ENCODE data around the gene OR8G1. TPM values are rescaled to one million over a fixed set of nuclear protein-coding genes. Genes with fewer than 3 reads are reported as not detected.

OR8G1 gene
- total RNA-seq, 1 experiment from 2014 or later: not detected

GRCh38 chr11:124211321-124211720, 29.6 kb upstream of the OR8G1 start:
- Histone ChIP-seq H3K4me3 (ENCODE audit: low read length) (no peak overlapping the region), H3K27me3 (ENCODE audit: low read length) (peaks cover 4% of the 10 kb centered on the region; the same call in 1 of the 2 replicates), H3K27ac (ENCODE audit: low read length) (no peak overlapping the region), H4K20me1 (ENCODE audit: low read length) (no peaks in the 10 kb centered on the region), H3K9ac (ENCODE audit: low read length) (no peak overlapping the region), H3K9me3 (ENCODE audit: low read length) (no peaks in the 10 kb centered on the region), H3F3A (ENCODE audit: low read length, unreplicated experiment) (no peaks in the 10 kb centered on the region), H3K4me1 (ENCODE audit: insufficient read depth, low read length) (no peaks in the 10 kb centered on the region), H3K36me3 (ENCODE audit: low read depth, low read length) (no peaks in the 10 kb centered on the region), H3K79me2 (ENCODE audit: low read length) (no peaks in the 10 kb centered on the region), H2AFZ (ENCODE audit: low read length) (no peak overlapping the region), H3K4me2 (ENCODE audit: low read length) (no peak overlapping the region), H3K9me2 (replicated peaks; ENCODE audit: low read length) (no peaks in the 10 kb centered on the region)
- BruUV-seq (replicated peaks): no TSS peak
- intact Hi-C loops (cut with micrococcal nuclease): no loop called here
- TF ChIP-seq CTCF (conservative IDR thresholded peaks at IDR 0.05; ENCODE audit: low read depth, low read length): no peak
- ChIA-PET CTCF (no interaction called here), POLR2A (ENCODE audit: unreplicated experiment) (no interaction called here)
- DNase-seq (no peak), ATAC-seq (no peak)

GRCh38 chr11:124214027-124214426, 26.9 kb upstream of the OR8G1 start:
- TF ChIP-seq EZH2phosphoT487 (IDR thresholded peaks at IDR 0.05; ENCODE audit: borderline replicate concordance, low read length) (no peak), EZH2 (IDR thresholded peaks at IDR 0.05; ENCODE audit: low read length, unreplicated experiment) (no peak), CTCF (conservative IDR thresholded peaks at IDR 0.05; ENCODE audit: low read depth, low read length) (no peak)
- ATAC-seq (no peak), DNase-seq (no peak)
- H3K9me2 ChIP-seq (replicated peaks; ENCODE audit: low read length): no peaks in the 10 kb centered on the region
- intact Hi-C loops (cut with micrococcal nuclease): no loop called here
- no peak overlapping the region for H3K4me3 ChIP-seq (ENCODE audit: low read length)
- H3K4me1 ChIP-seq (ENCODE audit: insufficient read depth, low read length): no peaks in the 10 kb centered on the region
- no peak overlapping the region for H3K4me2 ChIP-seq (ENCODE audit: low read length)
- no peaks in the 10 kb centered on the region for H3F3A ChIP-seq (ENCODE audit: low read length, unreplicated experiment)
- no peak overlapping the region for H3K27ac ChIP-seq (ENCODE audit: low read length)
- BruUV-seq (replicated peaks): no TSS peak
- no peaks in the 10 kb centered on the region for H3K27me3 ChIP-seq (ENCODE audit: low read length)
- no peaks in the 10 kb centered on the region for H3K79me2 ChIP-seq (ENCODE audit: low read length)
- no peaks in the 10 kb centered on the region for H3K36me3 ChIP-seq (ENCODE audit: low read depth, low read length)
- no peak overlapping the region for H3K9ac ChIP-seq (ENCODE audit: low read length)
- H3K9me3 ChIP-seq (ENCODE audit: low read length): no peaks in the 10 kb centered on the region
- POLR2A ChIA-PET (ENCODE audit: unreplicated experiment): no interaction called here
- CTCF ChIA-PET: no interaction called here
- H2AFZ ChIP-seq (ENCODE audit: low read length): no peak overlapping the region
- H4K20me1 ChIP-seq (ENCODE audit: low read length): no peaks in the 10 kb centered on the region

GRCh38 chr11:124219126-124219525, 21.8 kb upstream of the OR8G1 start:
- ChIA-PET CTCF (no interaction called here), POLR2A (ENCODE audit: unreplicated experiment) (no interaction called here)
- no peak overlapping the region for H3K27ac ChIP-seq (ENCODE audit: low read length)
- TF ChIP-seq EZH2 (IDR thresholded peaks at IDR 0.05; ENCODE audit: low read length, unreplicated experiment): no peak
- no peak for TF ChIP-seq EZH2phosphoT487 (IDR thresholded peaks at IDR 0.05; ENCODE audit: borderline replicate concordance, low read length)
- no peak for TF ChIP-seq CTCF (conservative IDR thresholded peaks at IDR 0.05; ENCODE audit: low read depth, low read length)
- no peaks in the 10 kb centered on the region for H3K9me2 ChIP-seq (replicated peaks; ENCODE audit: low read length)
- no peak overlapping the region for H2AFZ ChIP-seq (ENCODE audit: low read length)
- peaks cover 25% of the 10 kb centered on the region; the same call in 1 of the 2 replicates for H3K27me3 ChIP-seq (ENCODE audit: low read length)
- no peaks in the 10 kb centered on the region for H3K4me1 ChIP-seq (ENCODE audit: insufficient read depth, low read length)
- H3K4me2 ChIP-seq (ENCODE audit: low read length): no peak overlapping the region
- peak; percentile 46; the same call in 1 of the 2 replicates for ATAC-seq
- no peak overlapping the region for H3K4me3 ChIP-seq (ENCODE audit: low read length)
- peak; percentile 10 for DNase-seq
- H3K9me3 ChIP-seq (ENCODE audit: low read length): no peaks in the 10 kb centered on the region
- intact Hi-C loops (cut with micrococcal nuclease): no loop called here
- H4K20me1 ChIP-seq (ENCODE audit: low read length): no peaks in the 10 kb centered on the region
- H3K79me2 ChIP-seq (ENCODE audit: low read length): no peaks in the 10 kb centered on the region
- no peaks in the 10 kb centered on the region for H3K36me3 ChIP-seq (ENCODE audit: low read depth, low read length)
- no peaks in the 10 kb centered on the region for H3F3A ChIP-seq (ENCODE audit: low read length, unreplicated experiment)
- no TSS peak for BruUV-seq (replicated peaks)
- no peak overlapping the region for H3K9ac ChIP-seq (ENCODE audit: low read length)
